ENCODE results near the gene HIGD1B. TPM values are rescaled to one million over a fixed set of nuclear protein-coding genes. Genes with fewer than 3 reads are reported as not detected.

The HIGD1B gene
- total and polyA plus RNA-seq, 8 donors, result 0.35 to 14.6 (median 1.4) TPM; not detected in 1

DNA sequence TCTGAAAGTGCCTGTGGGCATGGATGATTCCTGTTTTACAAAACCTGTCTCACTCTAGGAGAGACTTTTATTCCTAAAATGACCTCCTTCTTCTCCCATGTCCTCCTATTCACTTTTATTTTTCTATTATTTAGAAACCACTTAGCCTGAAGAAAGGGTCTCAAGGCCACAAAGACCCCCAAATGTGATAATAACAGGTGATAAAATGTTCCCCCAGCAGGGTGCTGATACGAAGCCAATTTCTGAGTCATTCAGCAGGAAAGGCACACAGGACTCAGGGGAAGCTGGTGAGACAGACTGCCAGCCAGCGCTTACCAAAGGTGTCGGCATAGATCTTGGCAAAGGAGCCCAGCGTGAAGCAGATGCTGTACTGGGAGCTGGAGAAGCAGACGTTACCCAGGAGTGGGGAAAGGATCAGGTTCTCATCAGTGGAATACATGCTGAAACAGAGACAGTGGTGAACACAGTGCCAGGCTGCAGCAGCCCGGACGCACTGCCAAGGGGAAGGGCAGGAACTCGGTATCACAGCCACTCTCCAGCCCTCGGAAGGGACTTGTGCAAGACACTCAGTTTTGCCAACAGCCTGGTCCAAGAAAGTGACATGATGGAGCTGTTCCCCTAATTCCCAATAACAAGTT, 24.6 kb downstream of the HIGD1B start:
- FAIRE-seq (no peak), DNase-seq (peak in 1 of 6 donors; percentile 13), ATAC-seq (peak in 2 of 4 donors; percentile 18 to 37)
- TF ChIP-seq, protein P1, sequence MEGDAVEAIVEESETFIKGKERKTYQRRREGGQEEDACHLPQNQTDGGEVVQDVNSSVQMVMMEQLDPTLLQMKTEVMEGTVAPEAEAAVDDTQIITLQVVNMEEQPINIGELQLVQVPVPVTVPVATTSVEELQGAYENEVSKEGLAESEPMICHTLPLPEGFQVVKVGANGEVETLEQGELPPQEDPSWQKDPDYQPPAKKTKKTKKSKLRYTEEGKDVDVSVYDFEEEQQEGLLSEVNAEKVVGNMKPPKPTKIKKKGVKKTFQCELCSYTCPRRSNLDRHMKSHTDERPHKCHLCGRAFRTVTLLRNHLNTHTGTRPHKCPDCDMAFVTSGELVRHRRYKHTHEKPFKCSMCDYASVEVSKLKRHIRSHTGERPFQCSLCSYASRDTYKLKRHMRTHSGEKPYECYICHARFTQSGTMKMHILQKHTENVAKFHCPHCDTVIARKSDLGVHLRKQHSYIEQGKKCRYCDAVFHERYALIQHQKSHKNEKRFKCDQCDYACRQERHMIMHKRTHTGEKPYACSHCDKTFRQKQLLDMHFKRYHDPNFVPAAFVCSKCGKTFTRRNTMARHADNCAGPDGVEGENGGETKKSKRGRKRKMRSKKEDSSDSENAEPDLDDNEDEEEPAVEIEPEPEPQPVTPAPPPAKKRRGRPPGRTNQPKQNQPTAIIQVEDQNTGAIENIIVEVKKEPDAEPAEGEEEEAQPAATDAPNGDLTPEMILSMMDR (IDR thresholded peaks at IDR 0.05), result no peak
- intact Hi-C loops (cut with DNase I), result no loop called here
- no peaks in the 10 kb centered on the region for H3K4me1 ChIP-seq
- H3K4me3 ChIP-seq, result no peak overlapping the region
- no peak overlapping the region for H3K27ac ChIP-seq
- 84 to 91% methylated on average over 9 of the region's 9 CpGs for WGBS, 2 donors
- peaks cover 6 to 63% (median 34%) of the 10 kb centered on the region in 3 donors for H3K36me3 ChIP-seq
- no peaks in the 10 kb centered on the region for H3K27me3 ChIP-seq
- H3K9me3 ChIP-seq, result no peaks in the 10 kb centered on the region

DNA sequence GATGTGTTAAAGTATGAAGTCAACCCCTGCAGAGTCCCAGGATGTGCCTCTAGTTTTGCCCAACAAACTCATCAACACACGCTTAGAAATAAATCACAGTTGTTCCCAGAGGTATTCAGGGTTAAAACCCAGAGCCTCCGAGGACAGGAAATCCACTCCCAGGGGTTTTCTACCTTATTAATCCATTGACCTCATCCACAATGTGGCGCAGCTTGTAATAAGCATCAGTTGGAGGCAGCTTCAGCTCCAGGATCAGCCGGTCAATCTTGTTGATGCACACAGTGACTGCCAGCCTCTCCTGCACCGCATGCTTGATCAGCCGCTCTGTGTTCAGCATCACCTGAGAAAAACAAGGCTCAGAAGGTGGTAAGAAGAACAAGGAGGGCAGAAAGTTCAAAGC, 28.1 kb downstream of the HIGD1B start:
- no peak overlapping the region for H3K4me3 ChIP-seq
- TF ChIP-seq, protein P1 (IDR thresholded peaks at IDR 0.05), result no peak
- DNase-seq (no peak), FAIRE-seq (no peak), ATAC-seq (no peak)
- H3K9me3 ChIP-seq, result no peaks in the 10 kb centered on the region
- intact Hi-C loops (cut with DNase I), result no loop called here
- H3K27ac ChIP-seq, result no peak overlapping the region
- no peaks in the 10 kb centered on the region for H3K4me1 ChIP-seq
- WGBS, 2 donors, result 94 to 95% methylated on average over 6 of the region's 6 CpGs
- no peaks in the 10 kb centered on the region for H3K27me3 ChIP-seq
- H3K36me3 ChIP-seq, result peaks cover 8 to 68% (median 28%) of the 10 kb centered on the region in 3 donors

DNA sequence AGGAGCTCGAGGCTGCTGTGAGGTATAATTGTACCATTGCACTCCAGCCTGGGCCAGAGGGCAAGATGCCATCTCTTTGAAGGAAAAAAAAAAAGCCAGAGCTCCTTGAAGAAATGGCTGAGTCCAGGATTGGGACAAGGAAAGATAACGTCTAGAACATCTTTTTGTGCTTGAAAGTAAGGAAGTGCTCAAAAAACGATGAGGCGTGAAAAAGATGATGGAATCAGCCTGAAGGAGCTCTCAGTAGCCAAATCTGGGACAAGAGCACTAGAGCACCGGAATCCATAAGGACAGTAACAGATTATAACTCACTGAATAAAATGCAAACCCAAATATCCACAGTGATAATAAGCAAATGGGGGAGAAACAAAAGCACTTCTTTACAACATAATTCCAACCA, 29.4 kb downstream of the HIGD1B start:
- no peak for FAIRE-seq
- WGBS, 2 donors, result 79 to 86% methylated on average over 5 of the region's 5 CpGs
- TF ChIP-seq, protein P1 (IDR thresholded peaks at IDR 0.05), result no peak

DNA sequence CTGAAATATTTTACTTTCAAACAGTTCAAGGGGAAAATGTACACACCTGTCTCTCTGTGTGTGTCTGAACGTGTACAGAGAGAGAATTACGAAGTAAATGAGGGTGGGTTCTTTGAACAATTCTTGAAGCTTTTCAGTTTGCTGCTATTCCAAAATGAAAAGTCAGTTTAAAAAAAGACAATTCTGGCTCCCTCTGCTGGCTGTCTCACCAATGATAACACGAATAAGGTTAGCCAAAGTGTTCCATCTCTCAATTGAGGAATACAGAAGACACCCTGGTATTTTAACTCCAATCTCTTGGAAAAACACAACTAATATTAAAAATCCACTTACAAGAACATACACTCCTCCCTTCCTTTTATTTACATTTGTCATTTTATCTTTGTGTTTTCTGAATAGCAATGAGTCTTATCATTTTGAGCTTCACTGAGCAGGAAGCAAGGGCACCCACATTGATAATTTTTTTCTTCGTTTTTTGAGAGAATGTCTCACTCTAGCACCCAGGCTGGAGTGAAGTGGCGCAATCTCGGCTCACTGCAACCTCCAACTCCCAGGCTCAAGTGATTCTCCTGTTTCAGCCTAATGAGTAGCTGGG, 31.0 kb downstream of the HIGD1B start:
- Histone ChIP-seq H3K36me3 (peaks cover 8 to 69% (median 28%) of the 10 kb centered on the region in 3 donors), H3K4me1 (no peaks in the 10 kb centered on the region), H3K27ac (no peak overlapping the region), H3K9me3 (no peaks in the 10 kb centered on the region), H3K4me3 (no peak overlapping the region), H3K27me3 (no peaks in the 10 kb centered on the region)
- no peak for DNase-seq
- TF ChIP-seq, protein P1 (IDR thresholded peaks at IDR 0.05), result peak in 1 of 4 donors; percentile 22
- 56 to 57% methylated on average over 6 of the region's 6 CpGs for WGBS, 2 donors
- peak; percentile 43 for FAIRE-seq
- ATAC-seq, result peak in 2 of 4 donors; percentile 38
- intact Hi-C loops (cut with DNase I), result no loop called here

More for the DNA sequence above, 29.4 kb downstream of the HIGD1B start:
- no peak overlapping the region for H3K4me3 ChIP-seq
- intact Hi-C loops (cut with DNase I), result no loop called here
- ATAC-seq (no peak), DNase-seq (no peak)
- no peak overlapping the region for H3K27ac ChIP-seq
- no peaks in the 10 kb centered on the region for H3K27me3 ChIP-seq
- H3K4me1 ChIP-seq, result no peaks in the 10 kb centered on the region
- H3K9me3 ChIP-seq, result no peaks in the 10 kb centered on the region
- H3K36me3 ChIP-seq, result peaks cover 8 to 67% (median 21%) of the 10 kb centered on the region in 3 donors

DNA sequence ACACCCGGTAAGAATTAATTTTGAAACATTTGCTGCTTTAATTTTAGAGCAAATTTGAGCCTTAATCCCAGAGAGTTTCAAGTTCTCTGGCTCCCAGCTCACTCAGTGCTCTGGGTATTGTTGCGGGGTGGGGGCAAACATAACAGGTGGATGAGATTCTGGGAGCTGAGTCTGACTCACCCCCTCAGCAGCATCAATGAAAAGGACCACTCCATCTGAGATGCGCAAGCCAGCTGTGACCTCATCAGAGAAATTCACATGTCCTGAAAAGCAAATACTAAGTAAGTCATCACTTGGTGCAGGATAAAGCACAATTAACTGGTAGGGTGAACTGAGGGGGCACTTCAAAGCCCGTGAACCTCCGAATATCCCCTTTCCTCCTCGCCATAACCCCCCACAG, 31.7 kb downstream of the HIGD1B start:
- 84 to 96% methylated on average over 6 of the region's 6 CpGs for WGBS, 2 donors
- Histone ChIP-seq H3K9me3 (no peaks in the 10 kb centered on the region), H3K4me3 (no peak overlapping the region), H3K36me3 (peaks cover 8 to 75% (median 28%) of the 10 kb centered on the region in 3 donors), H3K4me1 (no peaks in the 10 kb centered on the region), H3K27ac (no peak overlapping the region), H3K27me3 (no peaks in the 10 kb centered on the region)
- TF ChIP-seq, protein P1 (IDR thresholded peaks at IDR 0.05), result no peak
- intact Hi-C loops (cut with DNase I), result no loop called here
- FAIRE-seq, result no peak
- no peak for DNase-seq
- no peak for ATAC-seq
